GM12865 (cell line): Measurements from ENCODE around the gene PHF20.
"Not testable (repeated sequence)": the region's sequence is repeated elsewhere in the genome, so short reads cannot be mapped to it uniquely, and the experiment has no call there.

Source experiments
- DNase-seq: peaks from one replicate; pipeline ENCODE4 v3.0.0; 2010; ENCODE audit warnings: low read depth
- H3K4me3 ChIP-seq: 2 replicates; pipeline ENCODE4 v1.5.1; 2011; ENCODE audit warnings: mild to moderate bottlenecking, low read depth, low read length, control low read depth
- CTCF ChIP-seq: IDR thresholded peaks from 2 replicates; pipeline ENCODE4 v1.5.1; 2011; ENCODE audit warnings: low read length, control low read depth, low read depth, inconsistent platforms; ENCODE audit not compliant: insufficient read depth; ENCODE audit errors: missing control alignments

PHF20 gene

GRCh38 chr20:35762461-35762860 is 9.4 kb upstream of the PHF20 start:
- no peak overlapping the region for H3K4me3 ChIP-seq
- no peak for DNase-seq
- TF ChIP-seq CTCF = no peak

- not testable (repeated sequence) for DNase-seq, H3K4me3 ChIP-seq
Measured at GRCh38 chr20:35764936-35765335, 6.9 kb upstream of the PHF20 start.

GRCh38 chr20:35766843-35767242 is 5.0 kb upstream of the PHF20 start:
- no peak for TF ChIP-seq CTCF
- DNase-seq = no peak
- no peak overlapping the region for H3K4me3 ChIP-seq

GRCh38 chr20:35767683-35768481 is 3.9 kb upstream of the PHF20 start:
- DNase-seq = peak; percentile 97
- no peak for TF ChIP-seq CTCF
- H3K4me3 ChIP-seq = peak overlapping the region; percentile 51

GRCh38 chr20:35768731-35769664 is 2.8 kb upstream of the PHF20 start:
- no peak for TF ChIP-seq CTCF
- peak; percentile 85 for DNase-seq
- peak overlapping the region; percentile 51; the same call in 1 of the 2 replicates for H3K4me3 ChIP-seq

GRCh38 chr20:35771367-35771688 is 487 bp upstream of the PHF20 start:
- DNase-seq = no peak
- peak overlapping the region; percentile 48 for H3K4me3 ChIP-seq

More at GRCh38 chr20:35771367-35771688, 487 bp upstream of the PHF20 start:
- TF ChIP-seq CTCF = no peak
